SK-N-MC (cell line): ENCODE measurements around the gene FAM184A.
A peak's percentile ranks its signal among the peaks of the same experiment; 100 is the strongest.

Experiments used
- EZH2 ChIP-seq: fragments of 200-600 bp; sonication (generic); IDR thresholded peaks from one replicate; pipeline ENCODE4 v1.6.1; 2017; ENCODE audit warnings: antibody characterized with exemption
- POLR2AphosphoS5 ChIP-seq: IDR thresholded peaks from 2 replicates; pipeline ENCODE4 v1.6.1; 2012; ENCODE audit warnings: mild to moderate bottlenecking, low read depth, low read length, borderline replicate concordance

DNA sequence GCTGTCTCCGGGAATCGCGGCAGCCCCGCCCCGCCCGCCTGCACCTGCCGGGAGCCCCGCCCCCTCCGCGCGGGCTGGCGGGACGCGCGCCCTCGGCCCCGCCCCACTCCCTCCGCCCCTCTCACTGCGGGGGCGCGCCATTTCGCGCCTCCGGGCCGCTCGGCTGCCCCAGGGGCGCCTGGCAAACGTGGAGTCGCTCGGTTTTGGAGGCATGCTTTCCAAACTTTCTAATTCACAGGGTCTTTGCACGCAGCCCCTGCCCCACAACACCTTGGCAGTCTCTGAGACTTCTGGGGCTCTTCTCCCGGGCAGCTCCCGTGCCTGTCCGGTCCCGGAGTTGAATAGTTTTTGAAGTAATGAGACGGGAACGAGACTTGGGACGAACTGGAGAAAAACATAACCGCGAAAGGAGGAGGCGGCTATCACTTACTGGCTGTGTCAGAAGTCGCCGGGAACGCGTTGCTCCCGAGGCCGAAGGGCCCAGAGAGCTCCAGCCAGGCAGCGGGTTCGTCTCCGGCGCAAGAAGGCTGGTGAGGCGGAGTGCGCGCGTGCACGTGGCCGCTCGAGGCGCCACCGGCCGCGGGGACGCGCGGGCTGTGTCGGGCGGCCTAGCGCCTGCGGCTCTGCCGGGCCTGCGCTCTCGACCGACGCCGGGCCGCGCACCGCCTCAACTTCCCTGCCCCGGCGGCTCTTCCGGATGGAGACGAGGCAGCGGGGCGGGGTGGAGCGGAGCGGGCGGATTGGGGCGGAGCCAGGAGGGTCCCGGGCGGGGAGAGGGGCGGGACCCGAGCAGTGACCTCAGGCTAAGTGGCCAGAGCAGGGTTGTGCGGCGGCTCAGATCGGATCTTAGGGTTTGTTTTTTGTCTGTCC lies 143.8 kb downstream of the FAM184A start, which contains the start of gene MCM9:
- TF ChIP-seq POLR2AphosphoS5 (peak; percentile 67), EZH2 (no peak)
